Epithelial cell of esophagus (primary cell): Measurements from ENCODE around the gene PLD3.

Experiments used
- DNase-seq: peaks from one replicate; pipeline ENCODE4 v3.0.0; 2010; ENCODE audit warnings: low read depth
- H3K4me3 ChIP-seq: 2 replicates; pipeline ENCODE4 v1.5.1; 2011; ENCODE audit warnings: mild to moderate bottlenecking, low read length, control low read depth
- CTCF ChIP-seq: IDR thresholded peaks from 2 replicates; pipeline ENCODE4 v1.5.1; 2011; ENCODE audit warnings: low read depth, mild to moderate bottlenecking, low read length, control low read depth, inconsistent platforms; ENCODE audit not compliant: insufficient read depth; ENCODE audit errors: missing control alignments

Gene PLD3

GRCh38 chr19:40321076-40321475, 27.4 kb upstream of the PLD3 start:
- no peak for TF ChIP-seq CTCF
- H3K4me3 ChIP-seq = no peak overlapping the region
- no peak for DNase-seq

GRCh38 chr19:40321566-40322270, 26.8 kb upstream of the PLD3 start:
- no peak for DNase-seq
- TF ChIP-seq CTCF = no peak

GRCh38 chr19:40322271-40322610, 26.3 kb upstream of the PLD3 start:
- no peak for TF ChIP-seq CTCF
- DNase-seq = peak; percentile 15
- no peak overlapping the region for H3K4me3 ChIP-seq

More at GRCh38 chr19:40321566-40322270, 26.8 kb upstream of the PLD3 start:
- no peak overlapping the region for H3K4me3 ChIP-seq

GRCh38 chr19:40322951-40323615, 25.4 kb upstream of the PLD3 start:
- DNase-seq = no peak
- TF ChIP-seq CTCF = no peak
- H3K4me3 ChIP-seq = no peak overlapping the region

GRCh38 chr19:40323705-40324104, 24.8 kb upstream of the PLD3 start:
- DNase-seq = no peak
- no peak for TF ChIP-seq CTCF
- H3K4me3 ChIP-seq = no peak overlapping the region

GRCh38 chr19:40326201-40326600, 22.3 kb upstream of the PLD3 start:
- no peak for DNase-seq
- no peak for TF ChIP-seq CTCF
- no peak overlapping the region for H3K4me3 ChIP-seq

- DNase-seq = peak; percentile 80
- no peak overlapping the region for H3K4me3 ChIP-seq
- TF ChIP-seq CTCF = no peak
These were observed 17.4 kb upstream of the PLD3 start for GRCh38 chr19:40331052-40331451.
